ENCODE data around the gene SPOCK1. TPM values are rescaled to one million over a fixed set of nuclear protein-coding genes. Genes with fewer than 3 reads are reported as not detected.

SPOCK1 gene
- total RNA-seq, 1 experiment from 2014 or later: 0.27 TPM

- CTCF ChIA-PET: no interaction called here
- Histone ChIP-seq H3K9me3 (ENCODE audit: control insufficient read depth in 1 of 2, insufficient read depth in 1 of 2, low read depth in 1 of 2, low read length in 2 of 2) (no peaks in the 10 kb centered on the region), H3K27ac (ENCODE audit: low read depth, low read length) (no peak overlapping the region), H3K4me3 (replicated peaks in 1 of 2; ENCODE audit: low read depth in 1 of 2, low read length in 2 of 2) (no peak overlapping the region), H3K27me3 (ENCODE audit: insufficient read depth, low read length) (peaks cover 58% of the 10 kb centered on the region), H3K9me2 (ENCODE audit: insufficient read depth) (no peaks in the 10 kb centered on the region), H3K9ac (ENCODE audit: low read length) (no peak overlapping the region), H3K4me1 (ENCODE audit: control insufficient read depth in 1 of 2, insufficient read depth in 2 of 2, low read length in 2 of 2) (no peaks in the 10 kb centered on the region), H4K20me1 (ENCODE audit: insufficient read depth) (no peaks in the 10 kb centered on the region), H3K36me3 (ENCODE audit: control insufficient read depth in 1 of 2, insufficient read depth in 2 of 2, low read length in 2 of 2) (no peaks in the 10 kb centered on the region), H3K4me2 (ENCODE audit: low read length) (no peak overlapping the region), H3K79me2 (ENCODE audit: insufficient read depth, low read length) (no peaks in the 10 kb centered on the region), H2AFZ (ENCODE audit: low read depth, low read length, poor library complexity, severe bottlenecking) (no peak overlapping the region)
- intact Hi-C loops (cut with micrococcal nuclease): no loop called here
- DNase-seq (ENCODE audit: low read depth, low spot score) (no peak), ATAC-seq (no peak)
- no TSS peak for BruUV-seq (replicated peaks)
- POLR2A ChIA-PET: no interaction called here
- RAD21 ChIA-PET (ENCODE audit: low non-redundant PET in 1 of 2, low total read pairs in 2 of 2, uncharacterized antibody in 2 of 2, unreplicated experiment in 2 of 2): no interaction called here
- no peak for TF ChIP-seq EGR1 (IDR thresholded peaks at IDR 0.05; ENCODE audit: low read depth)
- TF ChIP-seq RAD21 (IDR thresholded peaks at IDR 0.05; ENCODE audit: low read depth): no peak
Observed at GRCh38 chr5:137400571-137400970, 98.6 kb downstream of the SPOCK1 start.

DNA sequence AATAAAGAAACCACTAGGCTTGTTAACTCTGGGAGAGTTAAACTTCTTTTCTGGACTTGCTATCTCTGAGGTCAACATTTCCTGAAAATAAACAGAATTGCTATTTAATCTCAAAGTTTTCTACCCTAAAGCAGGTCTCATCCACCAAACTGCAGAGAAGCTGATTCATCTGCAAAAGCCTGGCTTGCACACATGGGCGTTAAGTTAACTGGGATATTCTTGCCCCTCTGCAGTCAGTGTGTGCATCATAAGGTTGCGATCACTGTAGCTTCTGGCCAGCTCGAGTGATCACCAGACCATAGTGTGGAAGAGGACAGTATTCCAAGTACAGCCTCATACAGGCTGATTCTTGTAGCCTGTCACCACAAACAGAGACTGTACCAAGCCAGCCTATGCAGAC lies 99.2 kb downstream of the SPOCK1 start:
- no peak overlapping the region for H3K27ac ChIP-seq (ENCODE audit: low read depth, low read length)
- H3K9me3 ChIP-seq (ENCODE audit: control insufficient read depth in 1 of 2, insufficient read depth in 1 of 2, low read depth in 1 of 2, low read length in 2 of 2): no peaks in the 10 kb centered on the region
- DNase-seq (ENCODE audit: low read depth, low spot score) (no peak), ATAC-seq (no peak)
- no TSS peak for BruUV-seq (replicated peaks)
- intact Hi-C loops (cut with micrococcal nuclease): no loop called here
- POLR2A ChIA-PET: no interaction called here
- H3K27me3 ChIP-seq (ENCODE audit: insufficient read depth, low read length): peaks cover 51% of the 10 kb centered on the region
- CTCF ChIA-PET: no interaction called here
- no peak overlapping the region for H3K9ac ChIP-seq (ENCODE audit: low read length)
- H3K9me2 ChIP-seq (ENCODE audit: insufficient read depth): no peaks in the 10 kb centered on the region
- no peak overlapping the region for H3K4me2 ChIP-seq (ENCODE audit: low read length)
- H3K4me1 ChIP-seq (ENCODE audit: control insufficient read depth in 1 of 2, insufficient read depth in 2 of 2, low read length in 2 of 2): no peaks in the 10 kb centered on the region
- RAD21 ChIA-PET (ENCODE audit: low non-redundant PET in 1 of 2, low total read pairs in 2 of 2, uncharacterized antibody in 2 of 2, unreplicated experiment in 2 of 2): no interaction called here
- no peaks in the 10 kb centered on the region for H4K20me1 ChIP-seq (ENCODE audit: insufficient read depth)
- no peaks in the 10 kb centered on the region for H3K36me3 ChIP-seq (ENCODE audit: control insufficient read depth in 1 of 2, insufficient read depth in 2 of 2, low read length in 2 of 2)
- no peaks in the 10 kb centered on the region for H3K79me2 ChIP-seq (ENCODE audit: insufficient read depth, low read length)
- H2AFZ ChIP-seq (ENCODE audit: low read depth, low read length, poor library complexity, severe bottlenecking): no peak overlapping the region
- H3K4me3 ChIP-seq (replicated peaks in 1 of 2; ENCODE audit: low read depth in 1 of 2, low read length in 2 of 2): no peak overlapping the region
- no peak for TF ChIP-seq SRF (IDR thresholded peaks at IDR 0.05; ENCODE audit: low read depth)
- TF ChIP-seq, protein P1, sequence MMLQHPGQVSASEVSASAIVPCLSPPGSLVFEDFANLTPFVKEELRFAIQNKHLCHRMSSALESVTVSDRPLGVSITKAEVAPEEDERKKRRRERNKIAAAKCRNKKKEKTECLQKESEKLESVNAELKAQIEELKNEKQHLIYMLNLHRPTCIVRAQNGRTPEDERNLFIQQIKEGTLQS (IDR thresholded peaks at IDR 0.05): no peak
- no peak for TF ChIP-seq YY1 (IDR thresholded peaks at IDR 0.05; ENCODE audit: extremely low read depth, insufficient replicate concordance, low read depth, low read length)
- TF ChIP-seq ELF1 (IDR thresholded peaks at IDR 0.05; ENCODE audit: borderline replicate concordance, low read depth): no peak
- TF ChIP-seq, protein P2, sequence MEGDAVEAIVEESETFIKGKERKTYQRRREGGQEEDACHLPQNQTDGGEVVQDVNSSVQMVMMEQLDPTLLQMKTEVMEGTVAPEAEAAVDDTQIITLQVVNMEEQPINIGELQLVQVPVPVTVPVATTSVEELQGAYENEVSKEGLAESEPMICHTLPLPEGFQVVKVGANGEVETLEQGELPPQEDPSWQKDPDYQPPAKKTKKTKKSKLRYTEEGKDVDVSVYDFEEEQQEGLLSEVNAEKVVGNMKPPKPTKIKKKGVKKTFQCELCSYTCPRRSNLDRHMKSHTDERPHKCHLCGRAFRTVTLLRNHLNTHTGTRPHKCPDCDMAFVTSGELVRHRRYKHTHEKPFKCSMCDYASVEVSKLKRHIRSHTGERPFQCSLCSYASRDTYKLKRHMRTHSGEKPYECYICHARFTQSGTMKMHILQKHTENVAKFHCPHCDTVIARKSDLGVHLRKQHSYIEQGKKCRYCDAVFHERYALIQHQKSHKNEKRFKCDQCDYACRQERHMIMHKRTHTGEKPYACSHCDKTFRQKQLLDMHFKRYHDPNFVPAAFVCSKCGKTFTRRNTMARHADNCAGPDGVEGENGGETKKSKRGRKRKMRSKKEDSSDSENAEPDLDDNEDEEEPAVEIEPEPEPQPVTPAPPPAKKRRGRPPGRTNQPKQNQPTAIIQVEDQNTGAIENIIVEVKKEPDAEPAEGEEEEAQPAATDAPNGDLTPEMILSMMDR (IDR thresholded peaks at IDR 0.05 in 2 of 3, conservative IDR thresholded peaks at IDR 0.05 in 1 of 3; ENCODE audit: borderline replicate concordance in 1 of 3, insufficient read depth in 1 of 3, low read depth in 2 of 3, low read length in 2 of 3): no peak
- TF ChIP-seq TCF7L2 (IDR thresholded peaks at IDR 0.05; ENCODE audit: borderline replicate concordance, extremely low read depth, insufficient read depth, insufficient read length): no peak

All from HCT116 (cell line).